Measurements from ENCODE around the gene PRM2. TPM values are rescaled to one million over a fixed set of nuclear protein-coding genes. Genes with fewer than 3 reads are reported as not detected.

Gene PRM2
- total RNA-seq, 3 donors from 2014 or later (not counting 1 experiment from before 2014, with no cell fraction given): not detected

DNA sequence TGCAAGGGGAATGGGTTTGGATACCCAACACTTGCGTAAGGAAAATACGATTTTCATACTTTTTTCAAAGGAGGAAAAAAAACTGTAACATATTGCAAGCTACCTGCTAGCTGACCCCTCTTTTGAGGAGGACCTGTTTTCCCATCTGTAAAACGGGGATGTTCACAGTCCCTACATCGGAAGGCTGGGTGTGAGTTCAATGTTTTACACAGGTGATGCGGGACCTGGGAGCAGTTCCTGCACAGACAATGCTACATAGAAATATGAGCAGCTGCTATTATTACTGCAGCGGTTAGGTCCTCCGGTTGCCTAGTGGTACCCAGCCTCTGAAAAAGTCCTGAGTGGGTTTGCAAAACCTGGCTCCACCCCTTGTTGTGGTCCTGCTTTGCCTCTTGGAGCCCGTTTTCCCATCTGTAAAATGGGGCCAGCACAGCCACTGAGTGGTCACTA lies 23.8 kb downstream of the PRM2 start:
- no peaks in the 10 kb centered on the region for H3K27me3 ChIP-seq (ENCODE audit: control insufficient read depth, insufficient read depth, low read length)
- no peaks in the 10 kb centered on the region for H3K9me3 ChIP-seq (ENCODE audit: control insufficient read depth, insufficient read depth, low read length)
- Mint-ChIP-seq H3K4me1 (peaks cover 35 to 52% of the 10 kb centered on the region in 2 donors), H3K27ac (peak overlapping the region; percentile 89 to 97), H3K36me3 (no peaks in the 10 kb centered on the region), H3K9me3 (no peaks in the 10 kb centered on the region), H3K27me3 (ENCODE audit: low read depth in 2 of 2) (no peaks in the 10 kb centered on the region), H3K4me3 (peak overlapping the region; percentile 83)
- H3K4me3 ChIP-seq (ENCODE audit: low read length): no peak overlapping the region
- TF ChIP-seq, protein P1, sequence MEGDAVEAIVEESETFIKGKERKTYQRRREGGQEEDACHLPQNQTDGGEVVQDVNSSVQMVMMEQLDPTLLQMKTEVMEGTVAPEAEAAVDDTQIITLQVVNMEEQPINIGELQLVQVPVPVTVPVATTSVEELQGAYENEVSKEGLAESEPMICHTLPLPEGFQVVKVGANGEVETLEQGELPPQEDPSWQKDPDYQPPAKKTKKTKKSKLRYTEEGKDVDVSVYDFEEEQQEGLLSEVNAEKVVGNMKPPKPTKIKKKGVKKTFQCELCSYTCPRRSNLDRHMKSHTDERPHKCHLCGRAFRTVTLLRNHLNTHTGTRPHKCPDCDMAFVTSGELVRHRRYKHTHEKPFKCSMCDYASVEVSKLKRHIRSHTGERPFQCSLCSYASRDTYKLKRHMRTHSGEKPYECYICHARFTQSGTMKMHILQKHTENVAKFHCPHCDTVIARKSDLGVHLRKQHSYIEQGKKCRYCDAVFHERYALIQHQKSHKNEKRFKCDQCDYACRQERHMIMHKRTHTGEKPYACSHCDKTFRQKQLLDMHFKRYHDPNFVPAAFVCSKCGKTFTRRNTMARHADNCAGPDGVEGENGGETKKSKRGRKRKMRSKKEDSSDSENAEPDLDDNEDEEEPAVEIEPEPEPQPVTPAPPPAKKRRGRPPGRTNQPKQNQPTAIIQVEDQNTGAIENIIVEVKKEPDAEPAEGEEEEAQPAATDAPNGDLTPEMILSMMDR (IDR thresholded peaks at IDR 0.05): no peak
- no peak for DNase-seq
- intact Hi-C loops (cut with micrococcal nuclease): loop anchor here (1.0 to 10.0 kb wide), 4 partner anchors 18 to 310 kb away; no protein-coding TSS in a partner anchor
- ATAC-seq: no peak
- WGBS (ENCODE audit: insufficient coverage): 80% methylated on average over 8 of the region's 8 CpGs
- peaks cover 5% of the 10 kb centered on the region for H3K36me3 ChIP-seq (ENCODE audit: control insufficient read depth, insufficient read depth, low read length)
- no peak overlapping the region for H3K27ac ChIP-seq (ENCODE audit: low read length)
- peaks cover 46% of the 10 kb centered on the region for H3K4me1 ChIP-seq (ENCODE audit: control insufficient read depth, insufficient read depth, low read length)

DNA sequence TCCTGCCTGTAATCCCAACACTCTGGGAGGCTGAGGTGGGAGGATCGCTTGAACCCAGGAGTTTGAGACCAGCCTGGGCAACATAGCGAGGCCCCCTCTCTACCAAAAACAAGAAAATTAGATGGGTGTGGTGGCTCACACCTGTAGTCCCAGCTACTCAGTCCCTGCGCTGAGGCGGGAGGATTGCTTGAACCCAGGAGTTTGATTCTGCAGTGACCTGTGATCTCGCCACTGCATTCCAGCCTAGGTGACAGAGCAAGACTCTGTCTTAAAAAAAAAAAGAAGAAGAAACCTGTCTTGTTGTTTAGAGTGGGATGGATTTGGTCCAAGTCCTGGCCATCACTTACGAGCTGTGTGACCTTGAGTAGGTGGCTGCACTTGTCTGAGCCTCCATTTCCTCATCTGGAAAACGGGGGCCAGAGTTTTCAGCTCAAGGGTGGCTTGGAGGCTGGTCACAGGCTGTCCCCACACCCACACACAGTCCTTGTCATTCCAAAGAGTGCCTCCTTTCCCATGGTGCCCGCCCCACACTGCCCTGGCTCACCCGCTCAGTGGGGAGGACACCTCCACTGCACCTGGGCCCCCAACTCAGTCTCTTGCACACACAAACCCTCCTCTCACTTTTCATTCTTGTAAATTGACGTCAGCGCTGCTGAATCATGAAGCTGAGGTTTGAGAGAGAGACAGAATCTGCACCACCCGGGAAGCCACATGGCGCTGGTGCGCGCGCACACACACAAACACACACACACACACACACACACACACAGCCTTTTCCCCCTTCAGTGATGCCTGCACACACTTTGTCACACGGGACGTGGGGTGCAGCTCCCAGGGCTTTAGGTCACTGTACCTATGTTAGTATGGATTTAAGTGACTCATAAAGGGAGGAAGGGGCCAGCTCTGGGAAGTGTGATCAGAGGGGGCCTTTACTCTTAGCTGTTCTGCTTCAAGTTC lies 24.5 kb downstream of the PRM2 start:
- peaks cover 39% of the 10 kb centered on the region for H3K4me1 ChIP-seq (ENCODE audit: control insufficient read depth, insufficient read depth, low read length)
- DNase-seq: peak; percentile 69 to 90
- H3K4me3 ChIP-seq (ENCODE audit: low read length): no peak overlapping the region
- peak overlapping the region; percentile 89 to 97 for H3K27ac Mint-ChIP-seq
- H3K9me3 Mint-ChIP-seq: no peaks in the 10 kb centered on the region
- H3K27me3 ChIP-seq (ENCODE audit: control insufficient read depth, insufficient read depth, low read length): no peaks in the 10 kb centered on the region
- intact Hi-C loops (cut with micrococcal nuclease): loop anchor here (1.0 to 10.0 kb wide), 4 partner anchors 17 to 310 kb away; no protein-coding TSS in a partner anchor
- no peaks in the 10 kb centered on the region for H3K36me3 Mint-ChIP-seq
- peaks cover 29 to 49% of the 10 kb centered on the region in 2 donors for H3K4me1 Mint-ChIP-seq
- no peaks in the 10 kb centered on the region for H3K27me3 Mint-ChIP-seq (ENCODE audit: low read depth in 2 of 2)
- TF ChIP-seq, protein P1 (IDR thresholded peaks at IDR 0.05): no peak
- no peaks in the 10 kb centered on the region for H3K9me3 ChIP-seq (ENCODE audit: control insufficient read depth, insufficient read depth, low read length)
- H3K4me3 Mint-ChIP-seq: peak overlapping the region; percentile 83
- peak overlapping the region; percentile 49 for H3K27ac ChIP-seq (ENCODE audit: low read length)
- peak; percentile 19 to 24 (median 23) for ATAC-seq
- 35% methylated on average over 13 of the region's 18 CpGs for WGBS (ENCODE audit: insufficient coverage)
- peaks cover 5% of the 10 kb centered on the region for H3K36me3 ChIP-seq (ENCODE audit: control insufficient read depth, insufficient read depth, low read length)

DNA sequence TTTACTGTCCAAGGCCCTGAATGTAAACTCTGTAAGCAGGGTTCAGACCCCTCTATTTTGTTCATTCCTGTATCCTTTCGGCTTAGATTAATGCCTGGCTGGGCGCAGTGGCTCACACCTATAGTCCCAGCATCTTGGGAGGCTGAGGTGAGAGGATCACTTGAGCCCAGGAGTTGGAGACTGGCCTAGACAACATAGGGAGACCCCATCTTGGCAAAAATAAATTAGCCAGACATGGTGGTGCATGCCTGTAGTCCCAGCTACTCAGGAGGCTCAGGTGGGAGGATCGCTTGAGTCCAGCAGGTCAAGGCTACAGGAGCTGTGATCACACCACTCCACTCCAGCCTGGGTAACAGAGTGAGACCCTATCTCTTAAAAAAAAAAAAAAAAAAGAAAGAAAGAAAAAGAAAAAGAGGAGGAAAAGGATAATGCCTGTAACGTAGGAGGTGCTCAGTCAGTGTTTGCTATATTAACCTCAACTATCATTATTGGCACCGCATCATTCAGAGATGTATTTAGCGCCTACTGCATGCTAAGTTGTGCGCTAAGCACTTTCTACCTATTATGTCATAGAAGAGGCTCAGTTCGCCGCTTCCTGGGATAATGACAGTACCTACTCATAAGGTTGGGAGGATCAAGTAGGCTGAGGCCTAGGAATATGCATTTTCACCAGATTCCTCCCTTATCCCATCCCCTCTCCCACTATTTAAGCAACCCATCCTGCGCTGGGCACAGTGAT lies 25.3 kb downstream of the PRM2 start:
- TF ChIP-seq, protein P1 (IDR thresholded peaks at IDR 0.05): no peak
- Mint-ChIP-seq H3K27ac (peak overlapping the region; percentile 65 to 97), H3K36me3 (no peaks in the 10 kb centered on the region), H3K4me3 (peak overlapping the region; percentile 58), H3K9me3 (no peaks in the 10 kb centered on the region), H3K27me3 (ENCODE audit: low read depth in 2 of 2) (no peaks in the 10 kb centered on the region), H3K4me1 (peaks cover 29 to 47% of the 10 kb centered on the region in 2 donors)
- 86% methylated on average over 7 of the region's 10 CpGs for WGBS (ENCODE audit: insufficient coverage)
- no peak for ATAC-seq
- Histone ChIP-seq H3K27ac (ENCODE audit: low read length) (no peak overlapping the region), H3K36me3 (ENCODE audit: control insufficient read depth, insufficient read depth, low read length) (peaks cover 5% of the 10 kb centered on the region), H3K4me1 (ENCODE audit: control insufficient read depth, insufficient read depth, low read length) (peaks cover 45% of the 10 kb centered on the region), H3K27me3 (ENCODE audit: control insufficient read depth, insufficient read depth, low read length) (no peaks in the 10 kb centered on the region), H3K9me3 (ENCODE audit: control insufficient read depth, insufficient read depth, low read length) (no peaks in the 10 kb centered on the region), H3K4me3 (ENCODE audit: low read length) (no peak overlapping the region)
- no peak for DNase-seq
- intact Hi-C loops (cut with micrococcal nuclease): loop anchor here (5.0 to 10.0 kb wide), 2 partner anchors 136 to 311 kb away; no protein-coding TSS in a partner anchor

Measured in natural killer cell (primary cell).